Muscle layer of duodenum (tissue), 2 donors: ENCODE results near the gene SPRR2B.
"Not testable (repeated sequence)": the region's sequence is repeated elsewhere in the genome, so short reads cannot be mapped to it uniquely, and the experiment has no call there.

Source experiments
- H3K27ac ChIP-seq: one replicate; pipeline ENCODE4 v1.7.0; 2013; ENCODE audit warnings: mild to moderate bottlenecking, low read length
- H3K27me3 ChIP-seq: one replicate; pipeline ENCODE4 v1.7.0; 2013; ENCODE audit warnings: low read depth, mild to moderate bottlenecking, control low read depth, low read length
- H3K36me3 ChIP-seq, 2 donors: one replicate each; pipeline ENCODE4 v1.7.0; 2013; ENCODE audit warnings: low read length in 2 of 2, control low read depth in 1 of 2, mild to moderate bottlenecking in 1 of 2; ENCODE audit not compliant: insufficient read depth in 2 of 2, control insufficient read depth in 1 of 2
- H3K4me1 ChIP-seq, 2 donors: one replicate each; pipeline ENCODE4 v1.7.0; 2013; ENCODE audit warnings: low read length in 2 of 2, mild to moderate bottlenecking in 2 of 2, control low read depth in 1 of 2, moderate library complexity in 1 of 2; ENCODE audit not compliant: insufficient read depth in 2 of 2, control insufficient read depth in 1 of 2
- H3K4me3 ChIP-seq, 2 donors: one replicate each; pipeline ENCODE4 v1.7.0; 2013; ENCODE audit warnings: low read length in 2 of 2, low read depth in 1 of 2, mild to moderate bottlenecking in 1 of 2
- H3K9me3 ChIP-seq, 2 donors: one replicate each; pipeline ENCODE4 v1.7.0; 2013; ENCODE audit warnings: low read length in 2 of 2, control low read depth in 1 of 2, mild to moderate bottlenecking in 1 of 2; ENCODE audit not compliant: control insufficient read depth in 1 of 2
- donor health status: healthy.

SPRR2B gene

GRCh38 chr1:153071511-153071910, at the start of gene SPRR2B:
SPRR2B (minus strand) TSS chr1:153071611; CDS start chr1:153070839, 772 bp downstream.
- Histone ChIP-seq H3K27ac (no peak within 1 kb of the TSS), H3K4me3 (no peak within 1 kb of the TSS), H3K9me3 (no peaks in the 10 kb centered on the region), H3K27me3 (no peaks in the 10 kb centered on the region), H3K36me3 (no peaks in the 10 kb centered on the region), H3K4me1 (no peaks in the 10 kb centered on the region)

- H3K36me3 ChIP-seq = no peaks in the 10 kb centered on the region
- H3K27me3 ChIP-seq = no peaks in the 10 kb centered on the region
- H3K4me3 ChIP-seq = no peak overlapping the region
- H3K27ac ChIP-seq = no peak overlapping the region
- no peaks in the 10 kb centered on the region for H3K4me1 ChIP-seq
- peaks cover 2 to 18% of the 10 kb centered on the region in 2 donors for H3K9me3 ChIP-seq
These were observed 49.5 kb upstream of the SPRR2B start for GRCh38 chr1:153120945-153121344.

- Histone ChIP-seq H3K9me3 (peaks cover 0 to 6% of the 10 kb centered on the region in 2 donors), H3K4me1 (no peaks in the 10 kb centered on the region), H3K4me3 (no peak overlapping the region), H3K27ac (no peak overlapping the region), H3K27me3 (no peaks in the 10 kb centered on the region), H3K36me3 (no peaks in the 10 kb centered on the region)
These were observed 48.1 kb upstream of the SPRR2B start for GRCh38 chr1:153119491-153119971.

- not testable (repeated sequence) for H3K27me3 ChIP-seq, H3K9me3 ChIP-seq, H3K4me1 ChIP-seq, H3K27ac ChIP-seq, H3K36me3 ChIP-seq, H3K4me3 ChIP-seq
These were observed 43.9 kb upstream of the SPRR2B start for GRCh38 chr1:153115264-153115663.

- Histone ChIP-seq H3K9me3 (no peaks in the 10 kb centered on the region), H3K27me3 (no peaks in the 10 kb centered on the region), H3K4me1 (no peaks in the 10 kb centered on the region), H3K27ac (no peak within 1 kb of the TSS), H3K36me3 (no peaks in the 10 kb centered on the region), H3K4me3 (no peak within 1 kb of the TSS)
These were observed 42.0 kb upstream of the SPRR2B start, which contains the start of gene SPRR2F for GRCh38 chr1:153113416-153113815. SPRR2F (minus strand) TSS chr1:153113516; CDS start chr1:153112733, 783 bp downstream.

- not testable (repeated sequence) for H3K36me3 ChIP-seq
These were observed 41.0 kb upstream of the SPRR2B start for GRCh38 chr1:153112454-153112853.

GRCh38 chr1:153100245-153100644, 28.8 kb upstream of the SPRR2B start:
- peaks cover 0 to 2% of the 10 kb centered on the region in 2 donors for H3K9me3 ChIP-seq
- no peak overlapping the region for H3K4me3 ChIP-seq
- no peak overlapping the region for H3K27ac ChIP-seq
- H3K36me3 ChIP-seq = no peaks in the 10 kb centered on the region
- no peaks in the 10 kb centered on the region for H3K27me3 ChIP-seq
- no peaks in the 10 kb centered on the region for H3K4me1 ChIP-seq

More at GRCh38 chr1:153112454-153112853, 41.0 kb upstream of the SPRR2B start:
- not testable (repeated sequence) for H3K27ac ChIP-seq, H3K9me3 ChIP-seq, H3K4me3 ChIP-seq, H3K4me1 ChIP-seq, H3K27me3 ChIP-seq

- H3K27ac ChIP-seq = no peak overlapping the region
- H3K4me1 ChIP-seq = no peaks in the 10 kb centered on the region
- H3K27me3 ChIP-seq = no peaks in the 10 kb centered on the region
- H3K4me3 ChIP-seq = no peak overlapping the region
- no peaks in the 10 kb centered on the region for H3K36me3 ChIP-seq
- no peaks in the 10 kb centered on the region for H3K9me3 ChIP-seq
These were observed 28.1 kb upstream of the SPRR2B start for GRCh38 chr1:153099461-153100045.

- Histone ChIP-seq H3K4me3 (no peak overlapping the region), H3K4me1 (no peaks in the 10 kb centered on the region), H3K27me3 (no peaks in the 10 kb centered on the region), H3K36me3 (no peaks in the 10 kb centered on the region), H3K9me3 (no peaks in the 10 kb centered on the region), H3K27ac (no peak overlapping the region)
These were observed 24.4 kb upstream of the SPRR2B start for GRCh38 chr1:153095764-153096163.

- Histone ChIP-seq H3K9me3 (no peaks in the 10 kb centered on the region), H3K27ac (no peak within 1 kb of the TSS), H3K4me1 (no peaks in the 10 kb centered on the region), H3K36me3 (no peaks in the 10 kb centered on the region), H3K4me3 (no peak within 1 kb of the TSS), H3K27me3 (no peaks in the 10 kb centered on the region)
These were observed 23.0 kb upstream of the SPRR2B start, which contains the start of gene SPRR2E for GRCh38 chr1:153094426-153094825. SPRR2E (minus strand) TSS chr1:153094526; CDS start chr1:153093751, 775 bp downstream.

GRCh38 chr1:153087652-153088051, 16.2 kb upstream of the SPRR2B start:
- H3K9me3 ChIP-seq = no peaks in the 10 kb centered on the region
- no peaks in the 10 kb centered on the region for H3K4me1 ChIP-seq
- no peak overlapping the region for H3K27ac ChIP-seq
- H3K27me3 ChIP-seq = no peaks in the 10 kb centered on the region
- no peaks in the 10 kb centered on the region for H3K36me3 ChIP-seq
- no peak overlapping the region for H3K4me3 ChIP-seq

GRCh38 chr1:153081736-153082135, 10.3 kb upstream of the SPRR2B start:
- H3K9me3 ChIP-seq = peaks cover 0 to 3% of the 10 kb centered on the region in 2 donors
- no peaks in the 10 kb centered on the region for H3K36me3 ChIP-seq
- no peak overlapping the region for H3K4me3 ChIP-seq
- H3K27me3 ChIP-seq = no peaks in the 10 kb centered on the region
- no peaks in the 10 kb centered on the region for H3K4me1 ChIP-seq
- H3K27ac ChIP-seq = no peak overlapping the region
